Hematopoietic multipotent progenitor cell treated with erythropoietin and hydrocortisone succinate and interleukin-3 and kit ligand, for 8 days (in vitro differentiated cells): ENCODE data around the gene BACE2.
"Not testable (repeated sequence)": the region's sequence is repeated elsewhere in the genome, so short reads cannot be mapped to it uniquely, and the experiment has no call there.

Source experiments
- DNase-seq: peaks from one replicate; pipeline ENCODE4 v3.0.0-alpha.2; 2015

BACE2 gene

GRCh38 chr21:41186755-41187536, 19.0 kb downstream of the BACE2 start:
- DNase-seq = peak; percentile 26

GRCh38 chr21:41187537-41188025, 19.6 kb downstream of the BACE2 start:
- DNase-seq = no peak

- DNase-seq = no peak
These were observed 20.7 kb downstream of the BACE2 start for GRCh38 chr21:41188486-41189149.

- no peak for DNase-seq
These were observed 21.3 kb downstream of the BACE2 start for GRCh38 chr21:41189150-41189745.

GRCh38 chr21:41192552-41192951, 24.6 kb downstream of the BACE2 start:
- DNase-seq = peak; percentile 7

GRCh38 chr21:41195311-41195710, 27.4 kb downstream of the BACE2 start:
- DNase-seq = no peak

- DNase-seq = no peak
These were observed 29.0 kb downstream of the BACE2 start for GRCh38 chr21:41196993-41197392.

- DNase-seq = no peak
These were observed 29.6 kb downstream of the BACE2 start for GRCh38 chr21:41197582-41197981.

- not testable (repeated sequence) for DNase-seq
These were observed 30.7 kb downstream of the BACE2 start for GRCh38 chr21:41198647-41199046.

GRCh38 chr21:41199123-41199522, 31.2 kb downstream of the BACE2 start:
- DNase-seq = no peak

- DNase-seq = no peak
These were observed 31.6 kb downstream of the BACE2 start for GRCh38 chr21:41199588-41199987.

GRCh38 chr21:41201385-41201784, 33.4 kb downstream of the BACE2 start:
- DNase-seq = no peak

GRCh38 chr21:41204736-41205135, 36.8 kb downstream of the BACE2 start:
- no peak for DNase-seq

- peak; percentile 65 for DNase-seq
These were observed 39.7 kb downstream of the BACE2 start for GRCh38 chr21:41207401-41208375.

- peak; percentile 51 for DNase-seq
These were observed 40.4 kb downstream of the BACE2 start for GRCh38 chr21:41208376-41208763.

GRCh38 chr21:41209016-41209619, 41.2 kb downstream of the BACE2 start:
- DNase-seq = peak; percentile 80

- DNase-seq = no peak
These were observed 42.6 kb downstream of the BACE2 start for GRCh38 chr21:41210426-41211059.

- no peak for DNase-seq
These were observed 43.3 kb downstream of the BACE2 start for GRCh38 chr21:41211060-41211805.

- DNase-seq = no peak
These were observed 45.1 kb downstream of the BACE2 start for GRCh38 chr21:41213021-41213420.

GRCh38 chr21:41215856-41216408, 48.0 kb downstream of the BACE2 start:
- DNase-seq = no peak

GRCh38 chr21:41216486-41216885, 48.5 kb downstream of the BACE2 start:
- DNase-seq = no peak
